NCI-H1105 treated with DMSO at 0.1 percent for 48 hours (cell line): ENCODE results near the gene KRI1.
A peak's percentile ranks its signal among the peaks of the same experiment; 100 is the strongest.
"Not testable (repeated sequence)": the region's sequence is repeated elsewhere in the genome, so short reads cannot be mapped to it uniquely, and the experiment has no call there.

Experiments used
- DNase-seq: peaks from one replicate; lab custom pipeline; 2025; lab: John Stamatoyannopoulos, UW

The KRI1 gene

DNA sequence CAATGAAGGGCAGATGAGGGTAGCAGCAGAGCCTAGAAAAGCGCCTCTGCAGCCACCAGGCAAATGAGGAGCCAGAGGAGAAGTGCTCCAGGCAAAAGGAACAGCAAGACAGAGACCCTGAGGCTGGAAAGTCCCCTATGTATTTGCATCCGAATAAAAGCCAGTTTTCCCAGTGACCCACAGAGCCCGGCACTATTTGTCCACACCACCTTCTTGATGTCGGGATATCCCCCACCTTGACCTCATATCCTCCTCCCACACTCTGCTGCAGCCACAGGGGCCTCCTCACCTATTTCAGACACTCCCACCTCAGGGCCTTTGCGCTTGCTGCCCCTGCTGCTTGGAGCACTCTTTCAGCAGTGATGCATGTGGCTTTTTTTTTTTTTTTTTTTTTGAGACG, 15.5 kb downstream of the KRI1 start:
- DNase-seq, result no peak

DNA sequence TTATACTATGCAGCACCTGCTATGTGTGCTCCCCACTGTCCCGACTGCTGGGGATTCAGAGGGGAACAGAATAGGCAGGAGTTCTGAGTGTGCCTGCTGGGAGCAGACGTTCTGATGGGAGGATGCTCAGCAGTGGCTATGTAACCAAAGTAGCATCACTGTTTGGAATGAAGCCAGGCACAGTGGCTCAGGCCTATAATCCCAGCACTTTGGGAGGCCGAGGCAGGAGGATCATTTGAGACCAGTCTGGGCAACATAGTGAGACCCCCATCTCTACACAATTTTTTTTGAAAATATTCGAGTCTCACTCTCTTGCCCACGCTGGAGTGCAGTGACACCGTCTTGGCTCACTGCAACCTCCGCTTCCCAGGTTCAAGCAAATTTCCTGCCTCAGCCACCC, 16.1 kb downstream of the KRI1 start:
- DNase-seq, result no peak

GRCh38 chr19:10548746-10549276, 17.0 kb downstream of the KRI1 start:
- DNase-seq, result no peak

GRCh38 chr19:10546817-10547216, 19.0 kb downstream of the KRI1 start:
- no peak for DNase-seq

- DNase-seq, result no peak
Measured at GRCh38 chr19:10544753-10545251, 21.0 kb downstream of the KRI1 start.

GRCh38 chr19:10544242-10544752, 21.5 kb downstream of the KRI1 start:
- no peak for DNase-seq

- DNase-seq, result peak; percentile 94
Measured at GRCh38 chr19:10543420-10544241, 22.2 kb downstream of the KRI1 start, which contains the start of gene ATG4D. Gene ATG4D, plus strand, starts transcription at chr19:10543904. Its CDS starts 187 bp downstream, at chr19:10544091.

DNA sequence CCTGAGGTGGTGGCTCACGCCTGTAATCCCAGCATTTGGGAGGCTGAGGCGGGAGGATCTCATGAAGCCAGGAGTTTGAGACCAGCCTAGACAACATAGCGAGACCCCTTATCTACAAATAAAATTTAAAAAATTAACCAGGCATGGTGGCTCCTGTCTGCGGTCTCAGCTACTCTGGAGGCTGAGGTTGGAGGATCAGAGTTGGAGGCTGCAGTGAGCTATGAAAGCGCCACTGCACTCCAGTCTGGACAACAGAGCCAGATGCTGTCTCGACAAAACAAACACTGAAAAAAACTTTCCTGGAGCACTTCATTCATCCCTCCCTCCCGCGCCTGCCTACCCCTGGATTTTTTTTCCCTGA, 22.8 kb downstream of the KRI1 start:
- DNase-seq, result no peak

DNA sequence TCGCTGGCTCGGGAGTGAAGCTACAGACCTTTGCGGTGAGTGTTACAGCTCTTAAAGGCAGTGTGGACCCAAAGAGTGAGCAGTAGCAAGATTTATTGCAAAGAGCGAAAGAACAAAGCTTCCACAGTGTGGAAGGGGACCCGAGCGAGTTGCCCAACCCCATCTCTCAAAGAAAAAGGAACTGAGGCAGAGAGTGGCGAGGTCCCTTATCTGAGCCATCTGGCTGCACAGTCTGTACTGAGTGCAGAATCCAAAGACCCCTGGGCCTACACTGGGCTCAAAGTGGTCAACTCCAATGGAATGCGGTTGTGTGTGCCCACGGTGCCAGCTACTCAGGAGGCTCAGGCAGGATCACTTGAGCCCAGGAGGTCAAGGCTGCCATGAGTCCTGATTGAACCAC, 26.8 kb downstream of the KRI1 start:
- not testable (repeated sequence) for DNase-seq

- no peak for DNase-seq
Measured at GRCh38 chr19:10538204-10538983, 27.4 kb downstream of the KRI1 start.

DNA sequence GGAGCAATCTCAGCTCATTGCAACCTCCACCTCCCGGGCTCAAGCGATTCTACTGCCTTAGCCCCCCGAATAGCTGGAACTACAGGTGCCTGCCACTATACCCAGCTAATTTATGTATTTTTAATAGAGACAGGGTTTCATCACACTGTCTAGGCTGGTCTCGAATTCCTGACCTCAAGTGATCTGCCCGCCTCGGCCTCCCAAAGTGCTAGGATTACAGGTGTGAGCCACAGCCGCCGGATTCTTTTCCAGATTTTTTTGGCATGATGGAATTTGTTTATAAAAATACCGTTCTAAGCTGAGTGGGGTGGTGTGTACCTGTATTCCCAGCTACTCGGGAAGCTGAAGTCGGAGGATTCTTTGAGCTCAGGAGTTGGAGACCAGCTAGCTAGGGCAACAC, 28.1 kb downstream of the KRI1 start:
- DNase-seq, result no peak

- DNase-seq, result peak; percentile 26
Measured at GRCh38 chr19:10535613-10536012, 30.2 kb downstream of the KRI1 start.

GRCh38 chr19:10533646-10534386, 32.0 kb downstream of the KRI1 start:
- DNase-seq, result no peak

GRCh38 chr19:10532457-10532856, 33.4 kb downstream of the KRI1 start:
- no peak for DNase-seq

- DNase-seq, result not testable (repeated sequence)
Measured at GRCh38 chr19:10526887-10527286, 38.9 kb downstream of the KRI1 start.

GRCh38 chr19:10525636-10526035, 40.2 kb downstream of the KRI1 start:
- no peak for DNase-seq

GRCh38 chr19:10523135-10523636, 42.6 kb downstream of the KRI1 start:
- no peak for DNase-seq

GRCh38 chr19:10521461-10522171, 44.2 kb downstream of the KRI1 start:
- DNase-seq, result no peak

DNA sequence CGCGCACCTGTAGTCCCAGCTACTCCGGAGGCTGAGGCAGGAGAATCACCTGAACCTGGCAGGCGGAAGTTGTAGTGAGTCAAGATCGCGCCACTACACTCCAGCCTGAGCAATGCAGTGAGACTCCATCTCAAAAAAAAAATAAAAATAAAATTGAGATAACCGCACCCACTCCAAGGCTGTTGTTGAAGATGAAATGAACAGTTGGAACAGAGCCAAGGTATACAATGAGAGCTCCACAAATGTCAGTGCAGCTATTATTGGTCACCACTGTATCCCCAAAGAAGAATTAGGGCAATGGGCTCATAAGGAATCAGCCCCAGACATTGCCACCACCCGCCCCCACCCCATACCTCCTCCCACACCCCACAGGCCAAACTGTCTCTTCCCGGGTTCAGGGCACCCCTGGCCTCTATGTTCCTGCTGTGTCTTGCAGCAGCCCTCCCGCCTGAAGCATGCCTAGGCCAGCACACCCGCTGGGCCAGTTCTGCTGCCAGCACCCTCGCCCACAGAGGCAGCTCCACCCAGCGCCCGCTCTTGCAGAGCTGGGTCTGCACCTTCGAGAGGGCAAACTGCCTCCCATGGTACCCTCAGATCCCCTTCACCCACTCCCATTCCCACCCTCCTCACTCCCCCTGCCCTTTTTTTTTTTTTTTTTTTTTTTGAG, 45.0 kb downstream of the KRI1 start:
- DNase-seq, result no peak

DNA sequence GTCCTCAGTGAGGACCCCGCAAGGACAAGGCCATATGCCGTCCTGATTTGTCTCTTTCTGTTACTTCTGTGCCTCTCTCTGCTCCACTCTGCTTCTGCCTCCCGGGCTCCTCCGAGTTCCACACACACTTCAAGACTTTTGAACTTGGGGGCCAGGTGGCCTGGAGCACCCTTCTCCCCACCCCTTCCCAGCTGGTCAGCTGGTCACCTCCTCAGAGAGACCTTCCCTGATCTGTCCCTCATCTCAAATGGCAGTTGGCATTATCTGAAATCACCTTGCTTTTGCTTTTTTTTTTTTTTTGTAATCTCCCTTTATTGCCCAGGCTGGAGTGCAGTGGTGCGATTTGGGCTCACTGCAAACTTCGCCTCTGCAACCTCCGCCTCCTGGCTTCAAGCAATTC, 46.4 kb downstream of the KRI1 start:
- DNase-seq, result no peak
